GM21423 (cell line): ENCODE data around the gene SORCS1.

Experiments
- ATAC-seq: cut with Tn5 transposase; IDR thresholded peaks from one replicate; pipeline ENCODE4 v1.9.1; 2021; ENCODE audit warnings: mild to moderate bottlenecking, moderate library complexity; ENCODE audit not compliant: unreplicated experiment

Gene SORCS1

DNA sequence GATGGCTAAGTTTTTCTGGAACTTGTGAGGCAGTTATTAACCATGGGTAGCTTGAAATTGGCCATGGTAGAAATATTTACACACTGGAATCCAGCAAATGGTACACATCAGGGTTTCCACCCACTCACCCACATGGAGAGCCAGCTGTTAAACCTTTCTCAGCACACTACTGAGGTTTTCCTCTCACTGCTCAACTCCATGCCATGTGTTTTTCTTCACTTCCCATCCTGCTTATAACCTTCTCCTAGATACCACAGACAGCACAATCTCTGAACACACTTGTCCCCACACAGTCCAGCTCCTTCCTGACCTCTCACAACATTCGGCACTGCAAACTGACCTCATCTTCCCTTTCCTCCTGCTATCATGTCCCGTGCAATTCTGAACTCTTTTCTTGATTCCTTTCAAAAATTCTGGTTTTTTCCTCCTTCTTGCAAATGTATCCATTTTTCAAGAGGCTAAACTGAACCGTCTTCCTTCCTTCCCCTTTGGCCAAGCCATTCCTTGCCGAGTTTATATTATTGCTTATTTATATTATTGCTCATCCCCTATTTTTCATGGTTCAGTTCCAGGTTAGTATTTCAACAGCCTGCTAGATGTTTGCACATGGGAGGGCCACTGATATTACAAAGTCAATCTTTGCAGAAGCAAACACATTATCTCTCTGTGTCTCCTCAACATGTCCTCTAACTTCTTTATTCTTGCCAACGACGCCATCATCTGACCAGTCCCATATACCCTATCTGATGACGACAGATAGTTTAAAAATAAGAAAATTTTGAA is 606.4 kb downstream of the SORCS1 start:
- no peak for ATAC-seq

DNA sequence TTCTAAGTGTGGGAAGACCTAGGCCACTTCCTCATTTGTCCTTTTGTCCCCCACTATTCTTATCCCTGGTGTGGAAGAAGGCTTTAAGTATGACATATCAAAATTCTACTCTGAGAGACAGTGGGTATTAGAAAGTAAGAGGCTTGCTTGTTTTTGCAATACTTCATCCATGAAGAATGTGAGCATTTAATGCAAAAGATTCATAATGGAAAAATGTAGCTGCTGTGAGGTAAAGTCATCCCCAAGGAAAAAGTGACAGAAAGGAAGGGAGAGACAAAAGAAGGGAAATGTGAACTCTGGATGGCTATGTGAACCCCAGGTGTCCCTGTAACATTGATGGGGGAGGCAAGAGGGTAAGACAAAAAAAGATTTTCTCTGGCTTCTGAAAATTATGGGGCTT is 607.5 kb downstream of the SORCS1 start:
- no peak for ATAC-seq

DNA sequence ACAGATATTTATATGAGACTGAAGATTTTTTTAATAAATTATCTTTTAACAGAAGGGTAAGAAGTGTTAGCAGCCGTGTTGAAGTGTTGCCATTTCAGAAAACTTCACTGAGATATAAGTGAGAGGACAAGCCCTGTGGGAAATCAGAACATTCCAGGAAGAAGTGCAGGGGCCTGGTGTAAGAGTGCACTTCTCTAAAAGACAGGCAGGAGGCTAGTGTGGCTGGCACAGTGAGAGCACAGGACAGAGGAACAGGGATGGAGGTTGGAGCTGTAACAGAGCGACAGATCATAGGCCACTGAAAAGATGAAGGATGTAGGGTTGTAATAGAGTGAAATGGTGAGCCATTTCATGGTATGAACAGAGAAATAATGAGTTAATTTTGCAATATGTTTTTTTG is 608.9 kb downstream of the SORCS1 start:
- ATAC-seq, result no peak

DNA sequence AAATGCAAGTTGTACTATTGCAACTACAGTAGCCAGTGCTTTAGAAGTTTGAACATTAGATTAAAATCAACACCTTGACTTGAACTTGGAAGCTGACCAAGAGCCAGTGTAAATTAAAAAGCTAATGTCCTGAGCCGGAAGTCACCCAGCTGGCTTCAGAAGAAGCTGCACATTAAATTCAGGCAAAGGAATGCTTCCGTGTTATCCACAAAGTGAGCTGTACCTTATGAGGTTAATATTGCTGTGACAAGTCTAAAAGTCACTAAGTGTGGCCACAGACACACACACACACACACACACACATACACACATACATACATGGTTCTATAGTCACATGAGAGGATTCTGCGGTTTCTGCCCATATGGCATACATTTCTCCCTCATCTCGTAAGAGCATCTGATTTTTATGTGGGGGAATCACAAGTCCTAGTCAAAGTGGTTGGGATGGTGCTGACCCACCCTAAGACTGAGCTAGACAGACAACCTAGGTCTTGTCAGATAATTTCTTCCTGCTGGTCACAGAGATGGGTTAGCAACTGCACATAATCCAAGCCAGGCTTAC is 612.9 kb downstream of the SORCS1 start:
- no peak for ATAC-seq

DNA sequence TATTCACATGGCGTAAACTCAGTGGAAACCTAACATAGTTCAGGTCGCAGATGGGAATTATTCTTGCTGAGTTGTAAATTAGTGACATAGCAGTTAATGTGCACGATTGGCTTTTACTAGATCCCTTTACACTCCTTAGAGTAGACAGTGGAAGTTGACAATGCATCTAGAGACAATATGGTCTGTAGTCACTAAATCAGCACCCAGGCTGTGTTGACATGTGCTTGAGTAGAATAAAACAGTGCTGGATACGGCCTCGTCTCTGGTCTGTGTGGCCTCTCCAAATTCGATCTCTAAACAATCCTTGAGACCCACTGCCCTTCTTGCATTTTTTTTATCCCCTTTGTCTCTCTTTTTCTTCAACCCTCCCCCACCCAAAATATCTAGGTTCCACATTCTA is 615.7 kb downstream of the SORCS1 start:
- ATAC-seq, result no peak

DNA sequence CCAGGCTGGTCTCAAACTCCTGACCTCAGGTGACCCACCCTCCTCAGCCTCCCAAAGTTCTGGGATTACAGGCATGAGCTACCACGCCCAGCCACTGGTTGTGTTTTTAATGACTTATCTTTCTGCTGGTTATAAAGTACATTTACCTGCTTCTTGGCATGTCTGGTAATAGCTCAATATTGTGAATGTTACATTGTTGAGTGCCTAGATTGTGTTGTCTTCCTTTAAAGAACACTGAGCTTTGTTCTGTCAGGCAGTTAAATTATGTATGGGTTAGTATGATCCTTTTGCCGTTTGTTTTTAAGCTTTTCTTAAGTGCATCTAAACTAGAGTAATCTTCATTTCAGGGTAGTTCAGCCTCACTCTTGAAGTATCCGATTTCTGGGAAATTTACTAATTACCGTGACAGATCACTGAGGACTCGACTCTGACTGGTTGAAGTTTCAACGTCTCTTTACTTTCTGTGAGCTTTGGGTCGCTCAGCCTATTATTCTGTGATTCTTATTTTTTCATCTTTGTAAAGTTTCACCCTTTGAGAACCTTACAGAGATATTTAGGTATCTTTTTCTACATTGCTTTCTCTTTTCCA is 617.4 kb downstream of the SORCS1 start:
- ATAC-seq, result no peak

DNA sequence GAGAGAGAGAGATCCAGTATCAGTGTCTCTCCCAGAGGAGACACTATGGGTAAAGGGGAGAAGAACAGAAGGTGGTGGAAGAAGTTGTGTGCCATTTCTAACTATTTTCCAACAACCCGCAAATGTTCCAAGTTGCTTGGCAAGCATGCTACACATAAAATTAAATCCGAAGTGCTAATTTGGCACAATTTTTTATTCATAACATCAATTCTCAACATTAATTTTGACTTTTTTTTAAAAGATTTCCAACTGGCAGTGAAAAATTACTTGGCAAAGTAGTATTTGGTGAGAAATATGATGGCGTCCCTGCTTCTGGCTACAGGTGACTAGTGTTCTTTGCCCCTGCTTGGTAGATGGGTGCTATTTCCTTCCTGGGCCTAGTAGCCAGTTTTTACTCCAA is 622.0 kb downstream of the SORCS1 start:
- no peak for ATAC-seq

DNA sequence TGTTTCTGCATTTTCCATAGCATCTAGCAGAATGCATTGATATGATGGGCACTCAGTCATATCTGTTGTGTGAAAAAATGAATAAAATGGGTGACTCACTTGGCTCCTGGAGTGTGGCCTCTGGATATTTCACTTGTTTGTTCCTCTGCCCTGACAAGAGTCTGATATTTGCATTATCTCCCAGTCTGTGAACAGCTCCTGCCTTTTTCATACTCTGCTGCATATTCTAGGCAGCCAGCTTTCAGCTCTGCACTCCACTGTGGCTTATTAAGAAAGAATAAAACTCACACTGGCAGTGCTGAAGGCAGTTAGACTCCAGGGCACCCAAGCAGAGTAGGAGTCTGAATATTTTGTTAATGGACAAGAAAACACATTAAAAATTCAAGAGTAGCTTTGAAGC is 623.9 kb downstream of the SORCS1 start:
- no peak for ATAC-seq

DNA sequence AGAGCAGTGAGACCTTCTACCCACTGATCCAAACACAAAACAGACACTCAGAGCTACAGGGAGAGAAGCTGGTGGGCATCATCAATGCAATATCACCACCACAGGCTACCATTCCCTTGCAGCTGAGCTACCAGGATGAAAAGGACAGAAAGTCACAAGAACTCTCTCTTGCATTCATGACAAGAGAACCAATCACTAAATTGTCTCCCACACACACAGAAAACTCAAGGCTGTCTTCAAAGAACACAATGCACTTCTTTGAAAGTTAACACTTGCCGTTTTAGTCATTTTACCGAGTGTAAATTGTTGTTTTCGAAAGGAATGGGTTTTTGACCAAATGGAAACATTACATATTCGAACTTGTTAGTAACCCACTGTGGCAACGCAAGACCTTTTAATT is 626.6 kb downstream of the SORCS1 start:
- ATAC-seq, result no peak

DNA sequence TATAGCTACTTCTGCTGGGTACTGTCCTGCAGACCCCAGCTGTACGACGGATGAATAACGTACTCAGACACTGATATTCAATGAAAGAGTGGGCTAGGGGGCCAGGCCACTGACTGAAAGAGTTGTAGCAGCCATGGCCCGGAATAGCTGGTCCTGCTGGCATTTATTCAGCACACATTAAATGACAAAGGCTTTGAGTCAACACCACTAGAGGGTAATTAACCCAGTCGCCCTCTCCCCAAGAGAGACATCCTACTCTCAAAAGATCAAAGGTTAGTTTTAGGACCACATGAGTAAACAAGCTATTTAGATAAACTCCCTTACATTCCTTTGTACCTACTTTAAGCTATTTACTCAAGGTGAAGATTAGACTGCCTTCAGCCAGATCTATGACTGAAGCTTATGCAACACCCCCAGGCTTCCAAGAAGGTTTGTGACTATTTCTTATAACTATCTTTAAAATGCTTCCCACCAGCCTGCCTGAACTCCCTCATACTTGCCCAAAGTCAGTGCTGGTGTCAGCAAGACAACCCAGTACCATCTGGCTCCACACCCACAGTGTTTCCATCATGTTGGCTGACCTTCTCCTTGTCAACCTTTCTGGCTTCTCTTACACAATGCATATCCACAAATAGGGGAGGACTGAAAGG is 629.1 kb downstream of the SORCS1 start:
- ATAC-seq, result no peak

DNA sequence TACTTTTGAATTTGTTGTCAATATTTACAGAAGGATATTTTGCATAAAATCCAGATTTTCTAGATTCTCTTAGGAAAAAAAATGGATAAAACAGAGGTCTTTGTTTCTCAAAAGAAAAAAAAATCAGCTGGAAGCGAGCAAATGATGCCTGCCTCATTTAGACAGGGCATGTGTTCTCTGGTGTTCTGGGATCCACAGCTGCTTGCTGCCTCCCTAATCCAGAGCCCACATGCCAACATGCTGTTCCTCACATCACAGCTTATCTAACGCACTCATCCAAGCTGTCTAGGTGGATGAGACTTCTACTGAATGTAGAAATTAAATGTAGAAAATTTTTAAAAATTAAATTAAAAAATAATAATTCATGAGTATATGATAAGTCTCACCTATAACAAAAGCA is 630.1 kb downstream of the SORCS1 start:
- ATAC-seq, result no peak

DNA sequence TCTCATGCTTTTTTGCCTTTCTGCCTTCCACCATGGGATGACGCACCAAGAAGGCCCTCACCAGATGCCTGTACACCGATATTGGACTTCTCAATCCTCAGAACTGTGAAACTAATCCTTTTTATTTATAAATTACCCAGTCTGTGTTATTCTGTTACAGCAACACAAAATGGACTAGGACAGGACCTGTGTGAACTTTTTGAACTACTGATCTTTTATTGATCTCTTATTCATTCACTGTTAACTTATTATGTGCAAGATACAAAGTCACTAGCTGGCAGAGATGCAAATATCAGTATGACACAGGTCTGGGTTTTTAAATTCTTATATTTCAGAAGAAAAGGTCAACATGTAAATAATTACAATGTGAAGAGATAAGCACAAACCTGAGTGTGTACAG is 635.8 kb downstream of the SORCS1 start:
- no peak for ATAC-seq

DNA sequence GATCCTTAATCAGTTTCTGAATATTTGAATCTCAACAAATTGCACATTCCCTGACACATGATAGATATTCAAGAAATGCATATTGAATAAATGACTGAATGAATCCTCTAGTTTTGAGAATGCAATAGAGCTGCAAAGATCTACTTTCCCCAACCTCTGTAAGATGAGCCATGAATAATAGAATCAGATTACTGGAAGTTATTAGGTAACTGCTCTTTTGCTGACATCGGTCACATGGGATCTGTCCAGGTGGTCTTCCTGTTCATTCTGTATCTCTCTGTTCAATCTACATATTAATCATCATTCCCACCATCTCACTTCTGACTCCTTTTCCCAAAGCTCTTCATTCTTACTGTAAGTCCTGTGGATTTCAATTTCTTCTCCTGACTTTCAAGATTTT is 638.7 kb downstream of the SORCS1 start:
- no peak for ATAC-seq
